ENCODE measurements around the gene ZC3H6. TPM values are rescaled to one million over a fixed set of nuclear protein-coding genes. Genes with fewer than 3 reads are reported as not detected.

The ZC3H6 gene
- total RNA-seq, 1 experiment from 2014 or later = 18.6 TPM

GRCh38 chr2:112305132-112305531 is 29.7 kb downstream of the ZC3H6 start:
- Mint-ChIP-seq H3K27me3 (ENCODE audit: insufficient read depth, unreplicated experiment) (no peaks in the 10 kb centered on the region), H3K9me3 (ENCODE audit: unreplicated experiment) (no peaks in the 10 kb centered on the region), H3K4me3 (ENCODE audit: unreplicated experiment) (no peak overlapping the region), H3K27ac (ENCODE audit: low read depth, unreplicated experiment) (no peak overlapping the region), H3K36me3 (ENCODE audit: insufficient read depth, unreplicated experiment) (peaks cover 27% of the 10 kb centered on the region), H3K4me1 (ENCODE audit: insufficient read depth, unreplicated experiment) (no peaks in the 10 kb centered on the region)
- POLR2A ChIA-PET = no interaction called here
- intact Hi-C loops (cut with micrococcal nuclease) = no loop called here
- no peak for TF ChIP-seq CTCF (IDR thresholded peaks at IDR 0.05; ENCODE audit: unreplicated experiment)
- no TSS peak for BruUV-seq (replicated peaks)
- CTCF ChIA-PET = no interaction called here
- no peak for DNase-seq (ENCODE audit: unreplicated experiment)

DNA sequence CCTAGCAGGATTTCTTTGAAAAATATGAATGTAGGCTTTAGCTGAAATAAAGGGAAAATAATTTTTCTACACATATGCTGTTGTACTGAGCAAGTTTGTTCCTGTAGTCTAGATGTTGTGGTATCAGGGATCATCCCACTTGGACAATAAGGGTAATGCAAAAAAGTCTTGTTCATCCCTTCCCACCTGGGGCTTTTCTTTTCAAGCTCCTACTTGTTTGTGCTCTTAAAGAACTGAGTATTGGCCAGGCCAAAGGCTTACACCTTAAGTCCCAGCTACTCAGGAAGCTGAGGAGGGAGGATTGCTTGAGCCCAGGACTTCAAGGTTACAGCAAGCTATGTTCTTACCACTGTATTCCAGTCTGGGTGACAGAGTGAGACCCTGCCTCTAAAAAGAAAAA is 35.5 kb downstream of the ZC3H6 start:
- intact Hi-C loops (cut with micrococcal nuclease) = no loop called here
- H3K36me3 Mint-ChIP-seq (ENCODE audit: insufficient read depth, unreplicated experiment) = peaks cover 30% of the 10 kb centered on the region
- no peaks in the 10 kb centered on the region for H3K27me3 Mint-ChIP-seq (ENCODE audit: insufficient read depth, unreplicated experiment)
- no peaks in the 10 kb centered on the region for H3K4me1 Mint-ChIP-seq (ENCODE audit: insufficient read depth, unreplicated experiment)
- TF ChIP-seq CTCF (IDR thresholded peaks at IDR 0.05; ENCODE audit: unreplicated experiment) = no peak
- no peak overlapping the region for H3K4me3 Mint-ChIP-seq (ENCODE audit: unreplicated experiment)
- no peak overlapping the region for H3K27ac Mint-ChIP-seq (ENCODE audit: low read depth, unreplicated experiment)
- ChIA-PET POLR2A (interaction anchor here (0.7 kb wide), 1 partner anchor 16 kb away, joined by 3 read pairs; no protein-coding TSS in a partner anchor), CTCF (interaction anchor here (0.6 kb wide), 1 partner anchor 104 kb away, joined by 4 read pairs; no protein-coding TSS in a partner anchor)
- BruUV-seq (replicated peaks) = no TSS peak
- no peak for DNase-seq (ENCODE audit: unreplicated experiment)
- H3K9me3 Mint-ChIP-seq (ENCODE audit: unreplicated experiment) = no peaks in the 10 kb centered on the region

DNA sequence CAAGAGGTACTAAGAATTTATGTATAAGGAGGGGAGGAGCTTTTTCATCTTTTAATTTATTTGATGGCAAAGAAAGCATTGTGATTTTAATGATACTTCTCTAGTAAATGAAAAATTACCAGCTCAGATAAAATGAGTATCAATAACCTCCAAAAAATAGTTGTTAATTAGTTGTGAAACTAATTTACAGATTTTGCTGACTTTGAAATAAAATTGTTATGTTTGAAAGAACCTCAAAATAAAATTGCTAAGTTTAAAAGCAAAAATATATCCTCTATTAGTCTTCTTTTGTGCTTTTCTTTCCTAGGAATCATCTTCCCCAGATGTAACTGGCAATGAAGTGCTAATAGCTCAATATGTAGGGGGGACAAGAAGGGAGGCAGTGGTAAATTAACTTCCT is 36.5 kb downstream of the ZC3H6 start:
- no peak for TF ChIP-seq CTCF (IDR thresholded peaks at IDR 0.05; ENCODE audit: unreplicated experiment)
- POLR2A ChIA-PET = no interaction called here
- no peak overlapping the region for H3K4me3 Mint-ChIP-seq (ENCODE audit: unreplicated experiment)
- H3K4me1 Mint-ChIP-seq (ENCODE audit: insufficient read depth, unreplicated experiment) = no peaks in the 10 kb centered on the region
- DNase-seq (ENCODE audit: unreplicated experiment) = no peak
- peaks cover 30% of the 10 kb centered on the region for H3K36me3 Mint-ChIP-seq (ENCODE audit: insufficient read depth, unreplicated experiment)
- CTCF ChIA-PET = interaction anchor here (0.6 kb wide), 1 partner anchor 13 kb away, joined by 3 read pairs; no protein-coding TSS in a partner anchor
- no peaks in the 10 kb centered on the region for H3K27me3 Mint-ChIP-seq (ENCODE audit: insufficient read depth, unreplicated experiment)
- BruUV-seq (replicated peaks) = no TSS peak
- intact Hi-C loops (cut with micrococcal nuclease) = no loop called here
- H3K27ac Mint-ChIP-seq (ENCODE audit: low read depth, unreplicated experiment) = no peak overlapping the region
- no peaks in the 10 kb centered on the region for H3K9me3 Mint-ChIP-seq (ENCODE audit: unreplicated experiment)

DNA sequence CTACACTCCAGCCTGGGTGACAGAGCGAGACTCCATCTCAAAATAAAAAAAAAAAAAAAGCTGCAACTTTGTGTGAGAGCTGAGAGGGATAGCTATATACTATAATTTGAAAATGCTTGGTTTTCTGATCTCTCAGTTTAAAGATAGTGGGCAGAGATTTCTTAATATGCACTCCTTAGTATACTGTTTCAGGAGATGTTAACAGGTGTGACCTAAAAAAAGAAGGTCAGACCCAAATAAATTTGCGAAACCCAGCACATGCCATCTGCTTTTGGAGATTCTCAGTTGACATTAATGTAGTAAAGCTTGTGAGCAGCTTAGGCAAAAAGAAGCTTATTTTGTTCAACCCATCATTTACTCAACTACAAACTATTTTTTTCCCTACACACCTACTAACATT is 37.4 kb downstream of the ZC3H6 start:
- no TSS peak for BruUV-seq (replicated peaks)
- Mint-ChIP-seq H3K9me3 (ENCODE audit: unreplicated experiment) (no peaks in the 10 kb centered on the region), H3K4me1 (ENCODE audit: insufficient read depth, unreplicated experiment) (no peaks in the 10 kb centered on the region), H3K27ac (ENCODE audit: low read depth, unreplicated experiment) (no peak overlapping the region), H3K4me3 (ENCODE audit: unreplicated experiment) (no peak overlapping the region), H3K27me3 (ENCODE audit: insufficient read depth, unreplicated experiment) (no peaks in the 10 kb centered on the region), H3K36me3 (ENCODE audit: insufficient read depth, unreplicated experiment) (peaks cover 25% of the 10 kb centered on the region)
- intact Hi-C loops (cut with micrococcal nuclease) = no loop called here
- ChIA-PET POLR2A (no interaction called here), CTCF (interaction anchor here (0.6 kb wide), 1 partner anchor 30 kb away, joined by 3 read pairs; no protein-coding TSS in a partner anchor)
- no peak for TF ChIP-seq CTCF (IDR thresholded peaks at IDR 0.05; ENCODE audit: unreplicated experiment)
- no peak for DNase-seq (ENCODE audit: unreplicated experiment)
